Right lobe of liver (tissue), 6 donors: ENCODE results near the gene RUSF1. TPM values are rescaled to one million over a fixed set of nuclear protein-coding genes. Genes with fewer than 3 reads are reported as not detected.
A peak's percentile ranks its signal among the peaks of the same experiment; 100 is the strongest.
"Not testable (repeated sequence)": the region's sequence is repeated elsewhere in the genome, so short reads cannot be mapped to it uniquely, and the experiment has no call there.

Experiments
- ATAC-seq, 4 donors: fragments of 200-7000 bp; cut with Tn5 transposase; one replicate each; pipeline ENCODE4 v1.9.1; 2020; ENCODE audit warnings: mild to moderate bottlenecking in 4 of 4, moderate library complexity in 4 of 4
- DNase-seq, 3 donors: peaks; one replicate each; pipeline ENCODE4 v3.0.0-alpha.2; 2020
- H3K27ac ChIP-seq, 3 donors: fragments of 200-600 bp; one replicate each; pipeline ENCODE4 v1.8.0; 2022
- H3K27me3 ChIP-seq, 2 donors: fragments of 200-600 bp; one replicate each; pipeline ENCODE4 v1.8.0; 2022
- H3K36me3 ChIP-seq, 4 donors: fragments of 200-600 bp; sonication (generic) in 1 of 4; one replicate each; pipeline versions ENCODE4 v1.5.1 to v1.8.0; 2017 to 2022; ENCODE audit warnings: control low read depth in 1 of 4
- H3K4me1 ChIP-seq, 4 donors: fragments of 200-600 bp; sonication (generic) in 1 of 4; one replicate each; pipeline versions ENCODE4 v1.5.1 to v1.8.0; 2017 to 2022; ENCODE audit warnings: control low read depth in 1 of 4
- H3K4me3 ChIP-seq, 3 donors: fragments of 200-600 bp; one replicate each; pipeline ENCODE4 v1.8.0; 2022
- H3K9me3 ChIP-seq, 4 donors: fragments of 200-600 bp; sonication (generic) in 1 of 4; one replicate each; pipeline versions ENCODE4 v1.5.1 to v1.8.0; 2017 to 2022; ENCODE audit warnings: control low read depth in 1 of 4
- CTCF ChIP-seq, 4 donors: fragments of 200-600 bp in 3 of 4; fragments of 450-650 bp in 1 of 4; IDR thresholded peaks; one replicate each; pipeline versions ENCODE4 v1.5.1 to v1.8.0; 2016 to 2022; ENCODE audit warnings: antibody characterized with exemption in 4 of 4, mild to moderate bottlenecking in 2 of 4
- POLR2A ChIP-seq: fragments of 450-650 bp; IDR thresholded peaks from one replicate; pipeline ENCODE4 v1.6.1; 2017; ENCODE audit warnings: antibody characterized with exemption, mild to moderate bottlenecking
- WGBS: methylation state at CpG from one replicate; pipeline ENCODE4 v1.1.6; 2018; ENCODE audit warnings: low coverage, low lambda C conversion rate; ENCODE audit not compliant: insufficient coverage; ENCODE audit errors: missing lambda C conversion rate; 5-methylcytosine and 5-hydroxymethylcytosine counted together
- intact Hi-C, 2 donors: fragments of 100-400 bp; cut with DNase I; formaldehyde crosslinking; loops; one replicate each; pipeline versions ENCODE4 v1.11.2 to v1.14.1; 2022
- long read RNA-seq: library from polyadenylated mRNA; unstranded; transcript quantifications from one replicate; pipeline ENCODE4 v2.0.0, GENCODE V29; 2019
- total RNA-seq, 6 experiments: library from RNA; depleted of rRNA in 2 of 6; stranded (reverse); fragments of >200 nt in 2 of 6; fragmentation: NEBNext Ultra II Directional in 3 of 6; extraction: Animal tissue kit (Norgen Biotek cat#: 25700) in 3 of 6; gene quantifications; one replicate each; pipeline versions ENCODE4 v1.1.0 to v1.2.4, GENCODE V29; 2016 to 2023
- donor health status: DM: no; HTN: yes; CAD: no.
- donor health status: DM: no; HTN: no; CAD: no.
- donor health status: DM: no; HTN: no; CAD: no.
- donor health status: DM: no; HTN: yes; CAD: no.
- donor health status: DM: no; HTN: yes; CAD: no.

The RUSF1 gene
- total RNA-seq: 10 to 100 TPM; 35.8 to 70.3 (median 54.5) TPM
- long read RNA-seq, partial matches to known transcripts: 0 of 7 reads
- long read RNA-seq, other reads (novel, unspliced or antisense): 7 of 7 reads

GRCh38 chr16:31507929-31508705 is at the start of gene RUSF1:
TSS of gene RUSF1 (minus strand) at chr16:31508391. CDS start at chr16:31508373, 18 bp downstream.
- H3K27ac ChIP-seq: peak within 1 kb of the TSS; percentile 82 to 94 (median 91)
- no peaks in the 10 kb centered on the region for H3K9me3 ChIP-seq
- peak; percentile 93 to 95 (median 95) for DNase-seq
- H3K4me1 ChIP-seq: peaks cover 0 to 26% (median 9%) of the 10 kb centered on the region in 4 donors
- H3K4me3 ChIP-seq: peak within 1 kb of the TSS; percentile 95 to 99 (median 98)
- no peaks in the 10 kb centered on the region for H3K36me3 ChIP-seq
- peak; percentile 96 to 99 (median 99) for ATAC-seq
- intact Hi-C loops: no loop called here
- under 1% methylated on average over 45 of the region's 65 CpGs for WGBS
- no peaks in the 10 kb centered on the region for H3K27me3 ChIP-seq
- TF ChIP-seq POLR2A (peak; percentile 89), CTCF (IDR thresholded peaks at IDR 0.05) (no peak)

- Histone ChIP-seq H3K27me3 (no peaks in the 10 kb centered on the region), H3K27ac (no peak overlapping the region), H3K9me3 (no peaks in the 10 kb centered on the region), H3K36me3 (no peaks in the 10 kb centered on the region), H3K4me1 (peaks cover 0 to under 1% (median 0%) of the 10 kb centered on the region in 4 donors), H3K4me3 (no peak overlapping the region)
- ATAC-seq (no peak), DNase-seq (no peak)
- TF ChIP-seq POLR2A (no peak), CTCF (IDR thresholded peaks at IDR 0.05) (no peak)
- intact Hi-C loops: no loop called here
- WGBS: 65% methylated on average over 2 of the region's 4 CpGs
These were observed 34.6 kb upstream of the RUSF1 start for GRCh38 chr16:31542763-31543162.

- H3K27me3 ChIP-seq, intact Hi-C loops, H3K4me3 ChIP-seq, H3K36me3 ChIP-seq, H3K9me3 ChIP-seq, DNase-seq, H3K4me1 ChIP-seq, H3K27ac ChIP-seq, ATAC-seq: not testable (repeated sequence)
- WGBS: 61% methylated on average over 4 of the region's 4 CpGs
These were observed 31.6 kb upstream of the RUSF1 start for GRCh38 chr16:31539762-31540161.

GRCh38 chr16:31538243-31538598 is 30.0 kb upstream of the RUSF1 start:
- 65% methylated on average over 7 of the region's 7 CpGs for WGBS
- H3K4me3 ChIP-seq, ATAC-seq, DNase-seq, H3K4me1 ChIP-seq, H3K27ac ChIP-seq, intact Hi-C loops, H3K36me3 ChIP-seq, H3K9me3 ChIP-seq, H3K27me3 ChIP-seq: not testable (repeated sequence)

- intact Hi-C loops: no loop called here
- H3K27me3 ChIP-seq: peaks cover 0 to 6% of the 10 kb centered on the region in 2 donors
- DNase-seq (no peak), ATAC-seq (peak in 1 of 4 donors; percentile 33)
- H3K27ac ChIP-seq: no peak overlapping the region
- no peaks in the 10 kb centered on the region for H3K9me3 ChIP-seq
- H3K36me3 ChIP-seq: no peaks in the 10 kb centered on the region
- peaks cover 0 to 3% (median 0%) of the 10 kb centered on the region in 4 donors for H3K4me1 ChIP-seq
- no peak for TF ChIP-seq CTCF (IDR thresholded peaks at IDR 0.05)
- TF ChIP-seq POLR2A: no peak
- 12% methylated on average over 7 of the region's 57 CpGs for WGBS
- H3K4me3 ChIP-seq: peak overlapping the region in 1 of 3 donors; percentile 32
These were observed 29.4 kb upstream of the RUSF1 start for GRCh38 chr16:31537362-31538242.
